Measurements from ENCODE around the gene ADAMTSL2.

DNA sequence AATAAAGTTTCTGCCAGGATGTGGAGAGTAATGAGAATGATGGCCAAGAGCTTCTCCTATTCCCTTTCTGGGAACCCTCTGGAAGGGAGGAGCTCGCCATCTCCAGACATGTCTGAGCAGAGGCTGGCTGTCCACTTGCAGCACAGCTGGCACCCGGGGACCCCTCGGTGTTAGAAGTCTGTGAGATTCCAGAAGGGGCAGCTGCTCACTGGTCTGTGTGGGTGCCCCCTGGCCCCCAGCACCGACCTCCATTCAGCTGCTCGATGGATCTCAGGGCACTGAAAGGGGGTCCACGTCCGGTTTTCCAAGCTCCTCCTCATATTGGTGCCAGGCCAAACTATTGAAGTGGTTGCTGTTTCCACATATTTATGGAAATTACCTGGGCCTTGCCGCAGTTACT is 78.3 kb downstream of the ADAMTSL2 start:
- TF ChIP-seq, protein P1, sequence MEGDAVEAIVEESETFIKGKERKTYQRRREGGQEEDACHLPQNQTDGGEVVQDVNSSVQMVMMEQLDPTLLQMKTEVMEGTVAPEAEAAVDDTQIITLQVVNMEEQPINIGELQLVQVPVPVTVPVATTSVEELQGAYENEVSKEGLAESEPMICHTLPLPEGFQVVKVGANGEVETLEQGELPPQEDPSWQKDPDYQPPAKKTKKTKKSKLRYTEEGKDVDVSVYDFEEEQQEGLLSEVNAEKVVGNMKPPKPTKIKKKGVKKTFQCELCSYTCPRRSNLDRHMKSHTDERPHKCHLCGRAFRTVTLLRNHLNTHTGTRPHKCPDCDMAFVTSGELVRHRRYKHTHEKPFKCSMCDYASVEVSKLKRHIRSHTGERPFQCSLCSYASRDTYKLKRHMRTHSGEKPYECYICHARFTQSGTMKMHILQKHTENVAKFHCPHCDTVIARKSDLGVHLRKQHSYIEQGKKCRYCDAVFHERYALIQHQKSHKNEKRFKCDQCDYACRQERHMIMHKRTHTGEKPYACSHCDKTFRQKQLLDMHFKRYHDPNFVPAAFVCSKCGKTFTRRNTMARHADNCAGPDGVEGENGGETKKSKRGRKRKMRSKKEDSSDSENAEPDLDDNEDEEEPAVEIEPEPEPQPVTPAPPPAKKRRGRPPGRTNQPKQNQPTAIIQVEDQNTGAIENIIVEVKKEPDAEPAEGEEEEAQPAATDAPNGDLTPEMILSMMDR (IDR thresholded peaks at IDR 0.05; ENCODE audit: insufficient read depth, low read length, poor library complexity, severe bottlenecking) = no peak
- TF ChIP-seq EZH2phosphoT487 (conservative IDR thresholded peaks at IDR 0.05; ENCODE audit: low read length) = no peak
